GM19324 (cell line): Measurements from ENCODE around the gene OR4X1.
"Not testable (repeated sequence)": the region's sequence is repeated elsewhere in the genome, so short reads cannot be mapped to it uniquely, and the experiment has no call there.

Source experiments
- ATAC-seq: cut with Tn5 transposase; IDR thresholded peaks from one replicate; pipeline ENCODE4 v1.9.1; 2021; ENCODE audit warnings: mild to moderate bottlenecking, moderate library complexity; ENCODE audit not compliant: unreplicated experiment, low FRiP score

Gene OR4X1

GRCh38 chr11:48263423-48263911 lies at the start of gene OR4X1:
Gene OR4X1, plus strand, starts transcription at chr11:48263861. Its CDS starts 0 bp downstream, at chr11:48263861.
- ATAC-seq = no peak

GRCh38 chr11:48216510-48216909 lies 47.2 kb upstream of the OR4X1 start, which contains the start of gene OR4B1:
Gene OR4B1, plus strand, starts transcription at chr11:48216810. Its CDS starts 0 bp downstream, at chr11:48216810.
- no peak for ATAC-seq

- ATAC-seq = no peak
Observed at GRCh38 chr11:48228761-48229160, 34.9 kb upstream of the OR4X1 start.

GRCh38 chr11:48230057-48230456 lies 33.6 kb upstream of the OR4X1 start:
- not testable (repeated sequence) for ATAC-seq

- ATAC-seq = no peak
Observed at GRCh38 chr11:48237727-48238126, 25.9 kb upstream of the OR4X1 start.

GRCh38 chr11:48242501-48242900 lies 21.2 kb upstream of the OR4X1 start:
- ATAC-seq = no peak

- ATAC-seq = no peak
Observed at GRCh38 chr11:48244804-48245203, 18.9 kb upstream of the OR4X1 start, which contains the start of gene OR4X2. Gene OR4X2, plus strand, starts transcription at chr11:48245104. Its CDS starts 0 bp downstream, at chr11:48245104.

- ATAC-seq = no peak
Observed at GRCh38 chr11:48248902-48249301, 14.8 kb upstream of the OR4X1 start.

- ATAC-seq = no peak
Observed at GRCh38 chr11:48261600-48261999, 2.1 kb upstream of the OR4X1 start.

- no peak for ATAC-seq
Observed at GRCh38 chr11:48270621-48271020, 7.0 kb downstream of the OR4X1 start.

- ATAC-seq = no peak
Observed at GRCh38 chr11:48272606-48273005, 8.9 kb downstream of the OR4X1 start.

- no peak for ATAC-seq
Observed at GRCh38 chr11:48305923-48306322, 42.3 kb downstream of the OR4X1 start, which contains the start of gene OR4S1. Gene OR4S1, plus strand, starts transcription at chr11:48306223. Its CDS starts 0 bp downstream, at chr11:48306223.

- no peak for ATAC-seq
Observed at GRCh38 chr11:48307760-48308386, 44.2 kb downstream of the OR4X1 start.

- ATAC-seq = not testable (repeated sequence)
Observed at GRCh38 chr11:48313590-48313989, 49.9 kb downstream of the OR4X1 start.
